HS-27A (cell line): Measurements from ENCODE around the gene DENND1A.

Experiments used
- DNase-seq: peaks from one replicate; pipeline ENCODE4 v3.0.0-alpha.2; 2012; ENCODE audit warnings: low read depth, missing footprints

Gene DENND1A

DNA sequence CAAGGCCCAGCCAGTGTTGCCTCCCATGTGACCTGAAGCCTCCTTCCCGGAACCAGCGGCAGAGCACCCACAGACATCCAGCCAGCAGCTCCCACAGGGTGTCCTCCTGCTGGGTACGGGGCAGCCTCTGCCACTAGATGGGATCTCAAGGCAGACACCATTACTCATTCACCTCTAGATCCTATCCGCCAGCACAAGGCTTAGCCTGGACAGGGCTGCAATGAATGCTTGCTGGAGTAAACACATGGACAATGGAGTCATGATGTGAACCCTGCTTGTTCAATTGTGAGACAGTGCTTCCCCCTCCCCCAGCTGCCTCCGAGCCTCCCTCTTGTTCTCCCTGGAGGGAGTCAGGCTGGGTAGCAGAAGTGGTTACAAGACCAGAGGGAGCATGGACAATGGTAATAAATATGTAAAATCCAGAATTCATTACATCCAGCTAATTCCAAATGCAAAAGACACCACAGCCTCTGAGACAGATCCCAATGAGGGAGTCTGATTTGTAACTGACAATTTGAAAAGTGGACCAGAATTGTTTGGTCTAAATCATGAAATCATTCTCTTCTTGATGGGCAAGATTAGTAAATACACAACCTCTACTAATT, 441.9 kb downstream of the DENND1A start:
- no peak for DNase-seq

DNA sequence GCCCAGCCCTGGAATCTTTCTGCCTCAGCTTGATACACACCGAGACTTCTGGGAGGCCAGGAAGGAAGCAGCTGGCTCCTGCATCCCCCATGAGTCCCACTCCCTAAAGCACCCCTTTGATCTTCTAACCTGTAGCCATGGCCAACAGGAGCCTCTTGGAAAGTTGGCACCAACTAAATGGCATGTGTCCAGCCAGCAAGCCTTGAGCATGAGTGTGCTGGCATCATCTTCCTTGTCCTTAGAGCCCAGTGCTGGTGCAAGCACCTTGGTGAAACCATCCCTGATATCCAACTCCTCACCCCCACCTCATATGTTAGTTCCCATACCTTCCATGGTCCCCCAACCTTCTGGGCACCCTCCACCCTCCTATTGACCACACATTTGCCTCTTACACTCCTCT, 443.5 kb downstream of the DENND1A start:
- DNase-seq: no peak

DNA sequence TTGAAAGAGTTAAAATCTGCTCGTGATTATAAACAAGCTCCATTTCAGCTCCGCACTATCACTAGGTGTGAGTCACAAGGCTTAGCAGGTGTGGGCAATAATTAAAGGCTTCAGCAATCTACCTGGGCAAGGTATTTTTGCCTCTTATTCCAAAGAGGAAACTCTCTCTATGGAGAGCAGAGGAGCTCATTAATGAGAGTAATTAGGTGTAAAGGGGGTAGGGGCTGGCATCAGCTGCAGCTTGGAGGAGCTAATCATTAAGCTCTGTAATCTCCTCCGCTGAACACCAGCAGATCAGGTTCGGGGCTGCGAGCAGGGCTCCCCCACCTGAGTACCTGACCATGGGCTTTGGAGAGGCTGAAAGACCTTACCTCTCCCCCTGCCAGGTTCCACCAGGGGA, 444.7 kb downstream of the DENND1A start:
- no peak for DNase-seq

DNA sequence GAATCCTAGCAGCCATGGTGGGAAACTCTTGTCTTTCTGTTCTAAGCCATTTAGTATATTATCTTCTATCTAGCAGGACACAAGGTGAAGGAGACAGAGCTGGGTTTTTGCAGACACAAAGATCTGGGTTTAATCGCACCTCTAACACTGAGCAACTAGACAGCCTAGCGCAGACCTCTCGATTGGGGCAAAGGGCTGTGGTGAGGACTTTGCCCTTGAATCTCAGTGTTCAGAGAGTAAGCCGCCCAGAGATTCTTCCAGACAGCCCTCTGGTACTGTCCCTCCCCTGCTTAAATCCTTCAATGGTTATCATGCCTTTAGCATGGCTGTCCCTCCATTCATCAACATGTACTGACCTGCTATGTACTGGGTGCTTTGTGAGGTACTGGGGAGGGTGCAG, 445.8 kb downstream of the DENND1A start:
- no peak for DNase-seq

DNA sequence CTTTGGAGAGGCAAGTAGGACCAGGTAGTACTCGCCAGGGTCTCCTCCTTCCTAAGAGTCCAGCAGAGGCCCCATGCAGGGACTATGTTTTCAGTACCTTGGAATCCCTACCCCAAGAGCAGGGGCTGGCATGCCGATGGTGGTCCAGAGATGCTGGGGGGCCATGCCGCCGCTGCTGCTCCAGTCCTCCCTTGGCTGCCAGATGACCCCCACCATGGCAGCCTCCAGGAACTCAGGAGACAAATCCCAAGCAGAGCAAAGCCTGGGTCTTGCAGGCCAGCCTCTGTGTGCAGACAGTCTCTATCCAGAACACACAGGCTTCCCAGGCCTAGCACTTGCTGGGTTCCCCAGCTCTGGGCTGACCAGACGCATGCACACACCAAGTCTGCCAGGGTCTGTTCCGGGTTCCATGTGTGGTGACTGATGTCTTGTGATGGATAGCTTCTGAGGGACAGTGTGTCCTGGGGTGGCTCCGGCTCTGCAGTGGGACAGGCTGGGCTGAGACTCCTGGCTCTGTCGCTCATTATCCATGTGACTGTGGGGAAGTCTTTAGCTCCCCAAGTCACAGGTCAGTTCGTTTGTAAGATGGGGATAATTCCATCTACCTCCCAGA, 446.6 kb downstream of the DENND1A start:
- no peak for DNase-seq

DNA sequence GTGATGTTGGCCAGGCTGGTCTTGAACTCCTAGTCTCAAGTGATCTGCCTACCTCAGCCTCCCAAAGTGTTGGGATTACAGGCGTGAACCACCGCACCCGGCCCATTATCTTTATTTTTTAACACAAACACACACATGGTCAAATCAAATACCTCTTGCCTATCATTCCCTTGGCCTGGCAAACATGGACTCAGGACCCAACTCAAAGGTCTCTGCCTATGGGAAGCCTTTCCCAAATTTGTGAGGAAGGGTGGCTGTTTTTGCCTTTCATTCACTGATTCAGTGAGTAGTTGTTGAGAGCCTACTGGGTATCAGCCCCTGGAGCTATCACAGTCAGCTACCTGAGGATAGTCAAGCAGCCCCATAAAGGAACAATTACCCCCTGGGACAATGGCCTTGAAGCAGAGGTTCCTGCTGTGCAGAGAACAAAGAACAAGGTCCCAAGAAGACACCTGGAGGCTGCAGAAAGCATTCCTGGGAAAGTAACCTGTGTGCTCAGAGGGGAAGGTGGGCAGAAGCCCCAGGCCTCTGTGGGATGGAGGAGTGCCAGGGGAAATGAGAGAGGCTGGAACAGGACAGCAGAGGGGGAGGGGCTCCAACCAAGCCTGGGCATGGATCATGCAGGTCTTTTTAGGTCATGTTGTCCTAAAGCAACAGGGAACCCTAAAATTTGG, 447.5 kb downstream of the DENND1A start:
- no peak for DNase-seq

DNA sequence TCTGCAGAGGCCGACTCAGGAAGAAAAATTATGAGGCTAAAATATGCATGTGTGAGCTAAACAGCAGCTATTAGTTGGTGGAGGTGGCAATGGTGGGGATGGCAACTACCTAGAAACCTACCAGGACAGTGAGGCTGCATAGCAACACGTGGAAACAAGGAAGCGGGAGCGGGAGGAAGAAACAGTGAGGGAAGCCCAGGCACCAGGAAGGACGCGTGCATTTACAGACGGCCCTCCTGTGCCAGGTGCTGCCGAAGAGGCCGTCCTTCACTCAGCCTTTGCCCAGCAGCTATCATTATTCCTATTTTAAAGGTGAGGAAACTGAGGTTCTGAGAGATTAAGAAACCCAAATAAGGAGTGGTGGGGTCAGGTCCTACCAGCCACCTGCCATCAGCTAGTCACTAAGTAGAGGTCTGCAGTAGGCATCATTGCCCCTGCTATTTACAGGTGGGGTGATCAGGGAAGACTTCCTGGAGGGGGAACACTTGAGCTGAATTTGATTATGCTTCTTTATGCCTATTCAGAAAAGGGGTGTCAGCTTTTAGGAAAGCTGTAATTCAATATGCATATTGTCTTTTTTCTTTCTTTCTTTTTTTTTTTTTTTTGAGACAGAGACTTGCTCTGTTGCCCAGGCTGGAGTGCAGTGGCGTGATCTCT, 448.6 kb downstream of the DENND1A start:
- no peak for DNase-seq

DNA sequence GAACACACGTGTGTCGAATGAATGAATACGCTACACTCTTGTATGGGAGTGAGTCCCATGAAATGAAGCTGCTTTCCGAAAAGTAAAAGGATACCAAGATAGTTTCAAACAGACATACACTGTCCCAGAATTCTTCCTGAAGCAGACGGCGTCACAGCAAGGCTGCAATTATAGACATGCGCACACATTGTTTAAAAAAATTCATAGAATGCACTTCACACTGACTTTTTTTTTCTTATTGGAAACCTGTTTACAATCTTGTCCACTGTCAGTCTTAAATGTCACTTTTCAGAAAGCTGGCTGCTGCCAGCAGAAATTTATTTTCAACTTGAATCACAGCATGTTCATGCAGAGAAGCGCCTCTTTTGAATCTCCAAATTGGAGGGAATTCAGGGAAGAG, 449.1 kb downstream of the DENND1A start:
- DNase-seq: no peak

DNA sequence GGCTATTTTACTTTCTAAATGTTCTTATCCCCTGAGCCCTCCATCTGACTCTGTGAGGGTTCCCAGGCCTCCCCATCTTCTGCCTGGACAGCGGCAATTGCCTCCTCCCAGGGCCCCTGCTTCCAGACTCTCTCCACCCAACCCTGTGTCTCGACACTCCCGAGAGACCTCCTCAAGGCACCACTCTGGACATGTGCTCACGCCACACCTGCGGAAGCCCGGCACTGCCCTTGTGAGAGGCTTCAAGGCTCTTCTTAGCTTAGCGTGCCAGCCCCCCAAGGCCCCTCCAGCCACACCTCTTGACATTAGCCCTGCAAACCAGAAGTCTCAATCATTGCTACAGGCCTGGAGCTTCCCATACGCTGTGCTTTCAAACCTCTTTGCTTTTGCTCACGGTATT, 449.8 kb downstream of the DENND1A start:
- no peak for DNase-seq

DNA sequence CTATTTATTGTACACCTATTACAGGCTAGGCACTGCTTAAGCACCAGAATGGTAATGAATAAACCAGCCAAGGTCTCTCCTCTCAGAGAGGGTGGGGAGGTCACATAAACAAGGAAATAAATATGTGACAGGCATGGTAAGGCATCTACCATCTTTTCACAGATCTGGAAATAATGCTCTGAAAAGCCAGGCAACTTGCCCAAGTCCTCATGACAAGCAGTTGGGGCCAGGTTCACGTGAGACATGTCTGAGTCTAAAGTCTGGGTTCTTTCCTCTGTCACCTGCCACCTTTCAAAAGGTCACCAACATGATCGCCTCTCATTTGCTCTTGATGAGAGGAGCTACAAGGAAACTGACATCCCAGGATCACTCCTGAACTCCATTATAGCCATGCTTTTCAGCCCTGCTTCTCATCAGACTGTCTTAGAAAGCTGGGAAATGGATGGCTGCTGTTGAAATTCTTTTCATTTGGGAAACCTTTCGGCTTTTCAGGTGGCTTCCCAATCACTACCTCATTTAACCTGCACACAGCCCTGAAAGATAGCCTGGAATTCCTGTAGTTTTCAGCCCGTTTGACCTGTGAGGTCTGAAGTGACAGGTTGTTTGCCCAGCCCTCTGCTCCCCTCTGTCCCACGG, 450.8 kb downstream of the DENND1A start:
- no peak for DNase-seq

DNA sequence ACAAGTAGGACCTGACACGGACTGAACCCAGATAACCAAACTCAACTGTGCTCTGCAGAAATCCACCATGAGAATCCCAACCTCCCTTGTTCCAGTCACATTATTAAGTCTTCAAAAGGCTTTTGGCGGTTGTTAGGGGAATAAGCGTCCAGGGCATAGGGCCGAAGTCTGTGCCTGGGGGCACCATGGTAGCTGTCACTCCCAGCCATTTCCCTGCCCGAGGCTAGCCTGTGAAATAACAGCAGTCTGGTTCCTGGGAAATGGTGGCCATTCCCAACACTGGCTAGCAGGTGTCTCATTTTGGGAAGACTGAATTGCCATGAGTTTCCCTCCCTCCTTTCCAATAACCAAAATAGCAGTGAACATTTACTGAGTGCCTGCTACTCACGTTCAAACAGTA, 451.8 kb downstream of the DENND1A start:
- no peak for DNase-seq

DNA sequence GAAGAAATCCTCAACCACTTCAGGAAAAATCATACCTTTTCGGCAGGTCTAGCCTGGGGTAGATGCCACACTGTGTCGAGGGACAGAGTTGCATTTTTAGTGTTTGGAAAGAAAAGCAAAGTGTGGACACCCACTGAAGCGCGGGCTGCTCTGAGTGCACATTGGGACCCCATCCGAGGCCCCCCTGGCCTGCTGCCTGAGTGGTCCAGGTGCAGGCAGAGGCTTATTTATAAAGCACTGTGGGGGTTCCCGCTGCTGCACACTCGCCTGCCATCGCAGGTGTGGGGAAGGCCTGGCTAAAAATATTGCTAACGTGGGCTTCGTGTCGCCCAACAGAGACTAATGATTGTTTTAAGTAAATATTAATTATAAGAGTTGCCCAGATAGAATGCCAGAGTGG, 454.5 kb downstream of the DENND1A start:
- DNase-seq: no peak

DNA sequence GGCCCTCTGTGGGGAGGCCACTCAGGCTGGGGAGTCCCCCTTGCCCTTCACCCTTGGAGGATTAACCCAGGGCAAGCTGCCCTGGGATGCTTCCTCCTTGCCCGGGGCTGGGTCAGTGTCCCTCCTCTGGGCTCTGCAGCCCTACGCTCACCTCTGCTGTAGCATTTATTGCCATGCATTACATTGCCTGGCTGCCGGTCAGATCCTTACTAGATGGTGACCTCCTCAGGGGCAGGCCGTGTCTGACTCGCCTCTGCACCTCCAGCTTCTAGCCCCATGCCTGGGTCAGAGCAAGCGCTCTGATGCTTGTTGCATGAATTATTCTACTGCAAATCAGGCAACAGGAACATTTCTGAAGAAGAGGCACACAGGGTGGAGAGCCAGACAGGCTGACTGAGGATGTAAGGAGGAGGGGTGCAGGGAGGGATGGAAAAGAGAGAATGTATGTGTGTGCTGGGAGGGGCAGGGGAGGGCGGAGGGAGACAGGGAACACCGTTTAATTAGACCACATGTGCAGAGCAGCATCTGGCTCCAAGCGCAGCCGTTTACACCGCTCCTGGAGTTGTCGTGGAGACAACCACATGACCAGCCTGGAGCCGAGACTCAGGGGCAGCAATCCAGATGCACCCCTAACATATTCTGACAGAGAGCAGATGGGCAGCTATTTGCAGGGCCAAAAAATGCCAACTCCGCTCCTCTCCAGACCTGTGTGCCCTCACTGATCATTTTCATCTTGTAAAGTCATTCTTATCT, 456.9 kb downstream of the DENND1A start:
- DNase-seq: no peak

DNA sequence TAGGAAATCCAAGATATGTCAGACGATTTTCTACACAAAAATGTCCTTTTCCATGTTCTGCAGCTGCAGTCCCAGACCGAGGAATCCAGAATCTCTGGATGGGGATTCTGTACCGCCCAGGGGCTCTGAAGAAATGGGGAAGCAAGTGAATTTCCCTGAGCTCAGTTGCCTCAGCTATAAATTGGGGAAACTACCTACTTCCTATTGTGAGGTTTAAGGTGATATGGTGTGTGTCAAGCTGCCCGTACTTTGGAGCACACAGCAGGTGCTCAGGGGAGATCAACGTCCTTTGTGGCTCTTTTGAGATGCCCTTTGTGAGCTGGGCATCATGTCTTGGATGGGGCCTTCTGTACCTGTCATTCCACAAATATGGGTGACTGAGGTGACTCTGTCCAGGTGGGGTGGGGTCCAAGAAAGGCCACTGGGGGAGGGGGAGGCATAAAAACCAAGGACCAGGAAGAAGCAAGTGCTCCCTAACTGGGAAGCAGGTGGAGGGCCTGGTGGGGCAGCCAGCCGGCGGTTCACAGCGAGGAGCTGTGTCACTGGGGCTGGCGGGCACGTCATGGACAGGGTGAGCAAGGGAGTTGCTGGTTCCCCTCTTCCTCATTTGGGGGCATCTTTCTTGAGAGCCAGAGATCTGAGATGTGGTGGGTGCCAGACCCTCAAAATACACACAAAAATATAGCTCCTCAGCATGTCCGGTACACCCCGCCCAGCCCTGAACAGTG, 457.9 kb downstream of the DENND1A start:
- DNase-seq: no peak

DNA sequence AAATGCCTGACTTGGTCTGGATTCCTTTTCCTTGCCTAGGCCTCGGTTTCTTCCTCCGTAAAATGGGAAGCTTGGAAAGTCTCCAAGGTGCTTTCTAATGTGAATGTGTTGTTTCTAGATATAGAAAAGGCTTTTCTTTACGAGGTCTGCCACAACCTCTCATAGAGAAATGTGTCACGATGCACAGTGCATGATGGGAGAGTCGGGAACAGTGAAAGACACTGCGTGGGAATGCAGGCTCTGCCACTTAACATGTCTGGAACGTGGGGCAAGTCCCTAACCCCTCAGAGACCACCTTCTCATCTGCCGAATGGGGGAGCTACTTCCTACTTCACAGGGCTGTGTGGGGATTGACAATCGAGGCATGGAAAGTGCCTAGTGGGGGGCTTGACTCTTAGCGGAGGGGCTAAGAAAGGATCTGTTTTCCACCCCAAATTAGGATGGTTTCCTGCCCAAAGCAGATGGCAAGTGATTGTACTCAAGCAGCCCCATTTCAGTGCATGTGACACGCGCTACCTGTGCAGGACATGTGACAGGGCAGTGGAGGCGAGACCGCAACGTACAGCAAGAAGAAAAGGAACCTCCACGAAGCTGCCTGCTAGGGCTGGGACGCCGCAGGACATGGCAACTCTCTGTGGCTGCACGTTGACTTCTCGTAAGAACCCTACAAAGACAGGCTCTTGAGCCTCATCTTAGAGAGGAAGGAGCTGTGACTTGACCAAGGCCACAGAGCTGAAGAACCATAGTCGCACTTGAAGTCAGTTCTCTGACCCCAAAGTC, 458.7 kb downstream of the DENND1A start:
- no peak for DNase-seq

DNA sequence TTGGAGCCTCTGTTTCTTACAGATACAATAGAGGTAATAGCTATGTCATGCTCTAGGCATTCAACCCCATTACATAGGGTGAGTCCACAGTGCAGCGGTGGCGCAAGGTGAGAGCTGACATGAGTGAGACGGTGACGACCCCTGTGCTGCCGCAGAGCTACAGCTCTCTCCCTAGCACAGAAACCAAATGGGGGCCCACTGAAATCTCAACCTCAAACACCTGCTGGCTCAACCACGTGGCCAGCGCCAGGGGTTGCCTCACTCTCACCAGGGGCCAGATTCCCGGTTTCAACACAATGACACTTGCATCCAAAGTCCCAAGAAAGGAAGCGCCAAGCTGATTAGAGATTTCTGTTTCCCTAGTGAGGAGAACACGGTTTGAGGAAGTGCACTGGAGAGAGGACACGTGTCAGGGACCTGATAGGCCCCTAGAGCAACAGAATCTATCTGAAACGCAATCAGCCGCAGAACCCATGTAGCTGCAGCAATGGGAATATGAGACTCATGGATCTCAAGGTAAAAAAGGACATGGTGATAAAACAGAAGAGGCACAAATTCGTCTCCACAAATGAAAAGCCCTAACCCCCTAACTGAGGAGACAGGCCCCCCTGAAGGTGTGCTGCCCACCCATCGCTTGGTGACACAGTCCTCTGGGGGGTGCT, 459.7 kb downstream of the DENND1A start:
- DNase-seq: no peak

DNA sequence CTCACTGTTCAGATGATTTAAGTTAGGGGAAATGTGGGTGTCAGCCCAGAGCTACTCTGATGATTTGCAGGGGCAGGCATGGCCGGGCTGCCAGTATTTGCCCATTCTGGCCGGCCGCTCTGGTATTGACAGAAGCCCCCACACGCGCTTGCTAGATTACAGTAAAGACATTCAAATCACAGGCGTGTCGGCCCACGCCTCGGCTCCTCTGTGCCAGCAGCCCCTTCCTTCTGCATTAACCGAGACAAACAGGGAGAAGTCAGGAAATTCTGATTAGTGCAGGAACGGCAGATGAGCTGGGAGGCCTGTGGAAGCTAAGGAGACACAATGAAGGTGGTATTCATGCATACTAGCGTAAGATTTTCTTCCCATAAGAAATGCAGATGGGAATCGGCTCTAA, 460.6 kb downstream of the DENND1A start:
- no peak for DNase-seq

DNA sequence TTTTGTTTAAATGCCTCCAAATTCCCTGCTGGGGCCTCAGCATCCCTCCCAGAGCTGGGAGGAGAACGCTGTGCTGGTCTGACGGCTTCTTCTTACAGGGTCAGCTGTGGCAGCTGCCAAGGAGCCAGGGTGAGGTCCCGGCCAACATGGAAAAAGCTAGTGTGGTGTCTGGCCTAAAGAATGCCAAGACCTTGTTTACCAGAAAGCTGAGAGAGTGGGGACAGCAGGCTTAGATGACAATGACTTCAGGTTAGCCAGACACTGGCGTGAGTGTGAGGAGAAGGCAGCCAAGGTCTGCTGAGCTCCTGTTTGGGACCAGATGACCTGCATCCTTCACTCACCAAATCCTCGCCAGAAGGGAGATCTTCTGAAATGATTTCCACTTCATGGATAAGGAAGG, 461.4 kb downstream of the DENND1A start:
- no peak for DNase-seq

DNA sequence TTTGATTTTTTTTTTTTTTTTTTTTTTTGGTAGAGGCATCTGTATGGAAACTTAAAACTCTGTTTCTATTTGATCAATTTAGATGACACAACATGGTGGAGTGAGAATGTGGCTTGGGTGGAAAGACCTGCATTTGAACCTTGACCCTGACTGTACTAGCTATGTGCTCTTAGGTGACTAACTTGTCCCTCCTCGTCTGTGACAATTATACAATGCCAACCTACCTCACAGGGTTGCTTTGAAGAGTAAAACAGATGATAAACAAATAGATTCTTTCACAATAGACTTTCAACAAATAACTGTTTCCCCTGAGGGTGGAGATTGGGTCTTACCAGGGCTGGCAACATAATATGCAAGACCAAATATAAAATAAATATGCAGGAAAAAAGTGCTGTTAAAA, 464.6 kb downstream of the DENND1A start:
- no peak for DNase-seq

DNA sequence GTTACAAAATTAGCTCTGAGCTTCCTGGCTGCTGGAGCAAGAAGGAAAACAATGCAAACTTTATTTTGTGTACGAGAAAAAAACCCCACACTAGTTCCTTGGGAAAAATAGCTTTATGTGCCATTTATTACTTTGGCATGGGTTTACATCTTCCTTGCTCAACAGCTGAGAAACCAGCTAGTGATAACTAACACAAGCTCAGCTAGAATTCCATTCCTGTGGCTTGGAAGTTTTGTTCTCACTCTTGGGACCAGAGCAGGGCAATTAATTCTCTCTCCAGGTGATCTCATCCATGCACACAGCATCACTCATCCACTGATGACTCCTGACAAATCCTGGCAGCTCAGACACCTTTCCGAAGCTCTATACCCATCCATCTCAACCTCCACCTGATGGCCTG, 469.8 kb downstream of the DENND1A start:
- DNase-seq: no peak
